HG02938 (cell line): Measurements from ENCODE around the gene RASGEF1B.
"Not testable (repeated sequence)": the region's sequence is repeated elsewhere in the genome, so short reads cannot be mapped to it uniquely, and the experiment has no call there.

Experiments used
- ATAC-seq: cut with Tn5 transposase; IDR thresholded peaks from one replicate; pipeline ENCODE4 v1.9.1; 2021; ENCODE audit warnings: mild to moderate bottlenecking, moderate library complexity; ENCODE audit not compliant: unreplicated experiment

The RASGEF1B gene

DNA sequence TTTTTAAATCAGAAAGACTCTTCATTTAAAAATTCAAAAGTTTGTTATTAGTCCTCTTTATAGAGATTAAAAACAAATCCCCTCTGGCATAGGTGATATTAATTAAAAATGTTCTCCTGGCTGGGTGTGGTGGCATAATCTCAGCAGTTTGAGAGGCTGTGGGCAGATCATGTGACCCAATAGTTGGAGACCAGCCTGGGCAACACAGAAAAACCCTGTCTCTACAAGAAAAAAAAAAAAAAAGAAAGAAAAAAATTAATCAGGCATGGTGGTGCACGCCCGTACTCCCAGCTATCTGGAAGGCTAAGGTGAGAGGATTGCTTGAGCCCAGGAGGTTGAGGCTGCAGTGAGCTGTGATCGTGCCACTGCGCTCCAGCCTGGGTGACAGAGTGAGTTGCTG is 38.9 kb downstream of the RASGEF1B start:
- no peak for ATAC-seq

DNA sequence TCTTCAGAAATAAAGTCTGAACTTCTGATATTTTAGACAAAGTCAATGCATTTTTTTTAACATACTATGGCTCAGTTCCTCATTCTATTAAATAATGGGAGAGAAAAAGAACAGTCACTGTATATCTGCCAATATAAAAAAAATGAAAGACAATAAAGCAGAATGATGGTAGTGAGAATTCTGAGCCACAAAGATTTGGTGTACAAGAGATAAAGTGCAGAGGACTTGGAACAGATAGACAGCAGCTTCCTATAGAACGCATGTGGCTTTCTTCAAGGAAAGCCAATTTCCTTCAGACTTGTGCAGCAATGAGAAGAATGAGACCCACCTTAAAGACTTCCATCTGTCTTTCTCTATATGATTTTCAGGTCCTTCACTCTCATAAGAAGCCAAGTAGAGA is 39.7 kb downstream of the RASGEF1B start:
- ATAC-seq: no peak

DNA sequence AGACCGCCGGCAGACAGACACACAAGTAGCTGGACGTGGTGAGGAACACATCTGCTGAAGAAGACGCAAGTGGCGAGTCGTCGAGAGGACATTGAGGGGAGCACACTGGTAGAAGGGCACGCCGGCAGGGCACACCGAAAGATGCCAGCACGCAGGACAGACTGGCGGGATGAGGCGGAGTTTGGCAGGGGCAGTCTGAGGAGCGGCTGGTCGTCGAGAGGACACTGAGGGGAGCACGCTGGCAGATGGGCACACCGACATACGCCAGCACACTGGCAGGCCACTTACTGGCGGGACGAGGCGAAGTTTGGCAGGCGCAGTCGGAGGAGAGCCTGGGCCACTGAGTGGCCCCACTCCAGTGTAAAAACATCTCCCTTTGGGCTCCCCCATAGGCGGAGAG is 42.1 kb downstream of the RASGEF1B start:
- ATAC-seq: no peak

DNA sequence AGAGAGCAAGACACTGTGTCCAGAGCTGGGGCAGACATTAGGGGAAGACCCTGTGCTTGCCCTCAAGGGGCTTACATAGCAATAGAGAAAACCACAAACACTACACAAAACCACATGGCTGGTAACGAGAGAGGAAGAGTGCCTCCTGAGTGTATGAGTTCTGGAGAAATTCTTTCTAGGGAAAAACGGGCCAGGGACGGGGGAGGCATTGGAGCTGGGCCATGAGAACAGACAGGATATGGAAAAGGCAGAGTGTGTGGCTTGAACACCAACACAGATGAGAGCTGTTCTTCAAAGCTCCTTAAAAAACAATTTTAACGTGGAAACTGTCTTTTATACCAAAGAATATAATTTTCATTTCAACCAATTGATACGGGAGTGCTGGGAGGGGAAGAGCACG is 42.7 kb downstream of the RASGEF1B start:
- ATAC-seq: no peak

DNA sequence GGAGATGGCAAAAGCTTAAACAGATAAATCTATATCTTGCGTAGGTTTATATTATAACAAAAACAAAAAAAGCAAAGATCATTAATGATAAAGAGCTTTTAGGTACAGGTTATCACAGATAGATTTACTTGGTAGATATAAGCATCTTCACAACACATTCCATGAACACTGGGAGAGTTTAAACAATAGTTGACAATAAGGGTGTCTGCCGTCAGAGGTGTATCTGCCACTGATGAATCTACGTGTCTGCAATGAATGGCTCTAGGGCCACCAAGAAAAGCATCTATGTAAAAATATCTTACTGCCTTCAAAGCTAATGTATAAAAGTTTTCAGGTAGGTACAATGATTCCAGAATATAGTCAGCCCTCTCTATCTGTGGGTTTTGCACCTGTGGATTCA is 43.7 kb downstream of the RASGEF1B start:
- ATAC-seq: no peak

DNA sequence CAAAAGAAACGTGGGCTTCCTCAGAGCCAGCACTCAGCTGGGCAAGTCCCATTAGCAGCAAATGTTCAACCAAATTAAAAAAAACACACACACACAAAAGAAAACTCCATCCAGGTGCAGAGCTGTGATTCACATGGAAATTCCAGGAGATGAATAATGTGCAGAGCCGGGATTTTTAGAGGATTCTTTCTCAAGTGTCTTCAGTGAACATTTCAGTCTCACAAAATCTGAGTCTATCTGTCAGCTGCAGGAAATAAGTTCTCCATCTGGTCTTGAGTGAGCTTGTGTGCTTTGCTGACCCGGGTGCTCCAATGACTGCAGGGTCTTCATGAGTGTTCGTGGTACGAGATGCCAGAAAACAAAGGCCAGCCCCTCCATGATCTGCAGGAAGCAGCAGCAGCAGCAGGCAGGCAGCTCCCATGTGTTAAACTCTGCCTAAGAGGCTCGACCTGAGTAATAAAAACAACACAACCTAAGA is 44.3 kb downstream of the RASGEF1B start:
- no peak for ATAC-seq

DNA sequence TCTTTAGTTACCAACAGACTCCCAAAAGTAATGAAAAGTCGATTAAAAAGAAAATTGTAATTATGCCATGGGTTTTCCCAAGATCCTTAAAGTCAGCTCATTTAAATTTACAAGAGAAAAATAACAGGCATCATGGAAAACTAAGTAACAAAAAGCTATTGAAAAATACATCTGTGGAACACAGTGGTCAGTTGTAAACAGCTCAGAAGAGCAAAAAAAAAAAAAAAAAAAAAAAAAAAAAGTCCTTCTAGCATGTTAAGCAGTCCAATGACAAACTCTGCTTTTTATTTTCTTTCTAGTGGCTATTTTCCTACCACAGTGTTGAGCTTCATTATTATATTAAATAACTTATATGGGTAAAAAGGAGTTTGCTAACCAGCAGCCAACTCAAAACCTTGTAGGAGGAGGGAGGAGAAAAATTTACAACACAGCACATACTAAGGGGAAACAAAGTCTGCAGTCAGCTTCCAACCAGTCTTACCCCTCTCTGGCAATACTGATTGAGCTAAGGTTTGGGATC is 44.9 kb downstream of the RASGEF1B start:
- ATAC-seq: no peak

DNA sequence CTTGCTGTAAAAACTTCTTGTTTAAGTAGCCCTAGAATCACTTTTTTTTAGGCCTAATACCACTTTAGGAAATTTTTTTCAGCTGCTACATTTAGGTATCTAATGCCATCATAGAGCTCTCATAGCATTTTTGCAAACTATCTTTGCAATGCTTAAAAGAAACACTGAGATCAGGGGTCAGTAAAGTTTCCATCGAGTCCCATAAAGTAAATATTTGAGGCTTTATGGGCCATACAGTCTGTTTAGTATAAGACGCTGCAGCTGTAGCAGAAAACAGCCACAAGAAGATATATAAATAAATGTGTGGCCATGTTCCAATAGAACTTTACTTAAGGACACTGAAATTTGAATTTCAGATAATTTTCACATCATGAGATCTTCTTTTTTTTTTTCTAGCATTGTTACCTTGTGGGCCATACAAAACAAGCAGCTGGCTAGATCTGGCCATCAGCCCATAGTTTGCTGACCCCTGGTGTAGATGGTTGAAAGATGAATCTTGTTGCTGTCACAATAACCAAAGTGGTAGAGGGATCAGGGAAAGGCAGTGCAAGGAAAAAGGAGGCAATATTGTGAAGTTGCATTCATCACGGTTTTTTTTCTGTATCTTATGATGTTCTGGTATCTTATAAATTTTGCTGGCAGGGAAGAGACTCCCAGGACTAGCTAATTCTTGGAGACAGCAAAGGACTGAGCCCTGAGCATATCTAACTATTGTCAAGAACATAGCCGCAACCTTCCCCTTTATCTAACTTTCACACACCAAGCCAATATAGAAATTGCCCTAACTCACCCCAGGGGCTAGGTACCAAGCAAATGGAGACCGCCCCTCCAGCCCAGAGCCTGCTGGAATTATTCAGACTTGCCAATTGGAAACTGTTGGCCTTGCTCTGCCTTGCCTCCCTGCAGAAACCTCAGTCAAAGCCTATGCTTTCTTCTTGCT is 46.6 kb downstream of the RASGEF1B start:
- ATAC-seq: no peak

DNA sequence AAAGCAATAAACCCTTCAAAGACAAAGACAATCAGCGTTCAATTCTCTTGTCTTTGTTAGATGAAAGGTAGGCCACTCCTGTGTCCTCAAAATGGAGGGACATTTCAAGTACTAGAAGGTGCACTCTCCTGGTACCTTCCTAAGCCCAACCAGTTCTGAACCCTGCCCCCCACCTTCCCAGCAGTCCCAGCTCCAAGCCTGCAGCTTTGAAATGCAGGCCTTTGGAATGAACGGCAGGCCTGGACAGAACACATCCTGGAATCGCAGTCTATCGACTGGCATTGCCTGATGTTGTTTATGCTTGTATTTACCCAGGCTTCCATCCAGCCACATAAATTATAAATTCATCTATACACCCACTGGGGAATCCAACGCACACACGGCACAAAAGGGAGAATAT is 47.4 kb downstream of the RASGEF1B start:
- no peak for ATAC-seq

DNA sequence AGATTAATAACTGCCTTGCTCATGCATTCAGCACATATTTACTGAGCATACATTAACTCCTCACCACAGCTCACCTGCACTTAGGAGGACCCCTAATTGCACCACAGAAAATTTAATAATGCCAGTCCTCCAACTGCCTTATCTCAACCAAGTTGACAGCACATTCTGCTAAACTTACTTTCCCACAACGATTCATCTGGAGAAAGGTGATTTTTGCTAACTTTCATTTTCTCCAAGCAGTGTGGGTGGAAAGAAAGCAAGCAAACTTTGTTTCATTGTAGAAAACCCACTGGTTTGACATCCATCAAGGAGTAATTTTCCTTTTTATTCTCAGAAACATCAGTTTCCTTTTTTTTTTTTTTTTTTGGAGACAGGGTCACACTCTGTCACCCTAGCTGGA is 49.1 kb downstream of the RASGEF1B start:
- ATAC-seq: no peak

DNA sequence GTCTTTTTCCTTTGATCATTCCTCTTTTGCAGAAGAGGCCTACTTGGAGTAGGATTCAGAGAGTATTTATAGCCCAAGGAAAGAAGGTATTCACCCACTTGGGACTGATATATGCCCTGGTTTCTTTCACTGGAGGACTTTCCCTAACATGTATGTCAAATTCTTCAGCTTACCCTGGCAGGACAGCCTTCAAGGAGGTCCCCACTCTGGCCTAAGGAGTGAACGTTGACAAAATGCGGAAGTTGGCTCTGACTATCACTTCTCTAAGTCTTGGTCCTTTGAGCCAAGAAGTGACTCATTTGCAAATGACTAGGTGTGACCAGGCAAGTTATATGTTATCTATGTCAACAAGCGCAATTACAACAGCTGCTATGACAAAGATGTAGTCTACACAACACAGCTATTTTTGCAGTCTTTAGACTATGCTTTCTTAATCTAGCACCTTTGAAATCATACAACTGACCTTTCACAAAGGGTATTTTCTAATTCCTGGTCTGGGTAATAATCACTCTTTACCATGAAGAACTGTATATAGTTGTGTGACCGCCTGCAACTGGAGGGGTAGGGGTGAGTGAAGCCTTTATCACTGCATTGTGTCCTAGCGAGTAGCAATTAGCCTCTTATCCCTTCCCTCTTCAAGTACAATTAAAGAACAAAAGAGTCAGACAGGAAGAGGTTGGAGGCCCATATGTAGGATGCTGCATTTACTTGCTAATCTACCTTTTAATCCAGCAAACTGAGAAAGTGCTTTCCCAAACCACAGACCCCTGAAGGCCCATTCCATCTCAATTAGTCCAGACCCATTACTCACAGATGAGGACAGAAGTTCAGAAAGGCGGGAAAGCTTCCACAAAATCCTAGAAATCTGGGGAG is 50.1 kb downstream of the RASGEF1B start:
- peak; percentile 100 for ATAC-seq

DNA sequence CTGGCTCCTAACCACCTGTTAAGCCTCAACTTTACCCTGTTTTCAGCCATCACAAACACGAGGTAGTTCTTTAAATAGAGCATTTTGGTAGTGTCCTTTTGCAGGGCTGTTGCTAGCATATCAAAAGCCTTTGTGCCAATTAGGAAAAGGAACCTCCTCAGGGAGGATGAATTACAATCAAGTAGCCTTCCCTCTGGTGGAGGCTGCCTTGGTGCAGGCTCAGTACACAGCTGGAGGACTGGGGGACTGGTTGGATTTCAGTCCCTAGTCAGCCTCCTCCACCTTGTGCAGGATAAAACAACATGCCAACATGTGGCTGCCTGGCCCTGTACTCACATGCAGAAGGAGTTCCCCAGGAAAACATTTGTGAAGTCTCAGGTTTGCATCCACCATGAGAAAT is 53.1 kb downstream of the RASGEF1B start:
- ATAC-seq: no peak

DNA sequence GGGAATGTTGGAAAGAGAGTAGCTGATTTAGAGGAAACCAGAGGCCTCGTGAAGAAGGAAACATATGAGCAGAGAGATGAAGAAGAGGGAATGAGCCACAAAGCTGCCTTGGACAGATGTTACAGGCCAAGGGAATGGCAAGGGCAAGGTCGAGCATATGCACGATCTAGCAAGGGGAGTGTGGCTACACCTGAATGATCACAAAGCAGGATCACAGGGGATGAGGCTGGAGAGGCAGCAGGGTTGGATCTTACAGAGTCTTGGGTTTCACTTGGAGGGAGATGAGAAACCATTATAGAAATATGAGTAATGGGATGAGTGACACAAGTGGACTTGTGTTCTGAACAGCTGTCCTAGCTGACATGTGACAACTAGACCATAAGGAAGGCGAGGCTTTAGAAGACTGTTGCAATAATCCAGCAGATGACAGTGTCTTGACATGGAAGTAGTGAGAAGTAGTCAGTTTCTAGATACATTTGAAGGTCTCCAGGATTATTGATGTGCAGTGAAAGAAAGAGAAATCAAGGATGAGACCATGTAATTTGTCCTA is 58.7 kb downstream of the RASGEF1B start:
- ATAC-seq: no peak

DNA sequence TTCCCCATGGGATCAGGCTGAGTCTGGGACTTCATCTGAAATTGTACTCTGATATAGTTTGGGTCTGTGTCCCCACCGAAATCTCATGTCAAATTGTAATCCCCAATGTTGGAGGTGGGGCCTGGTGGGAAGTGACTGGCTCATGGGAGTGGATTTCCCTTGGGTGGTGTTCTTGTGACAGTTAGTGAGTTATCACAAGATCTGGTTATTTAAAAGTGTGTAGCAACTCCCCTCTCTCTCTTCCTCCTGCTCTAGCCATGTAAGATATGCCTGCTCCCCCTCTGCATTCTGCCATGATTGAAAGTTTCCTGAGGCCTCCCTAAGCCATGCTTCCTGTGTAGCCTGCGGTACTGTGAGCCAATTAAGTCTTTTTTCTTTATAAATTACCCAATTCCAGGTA is 61.0 kb downstream of the RASGEF1B start:
- no peak for ATAC-seq

DNA sequence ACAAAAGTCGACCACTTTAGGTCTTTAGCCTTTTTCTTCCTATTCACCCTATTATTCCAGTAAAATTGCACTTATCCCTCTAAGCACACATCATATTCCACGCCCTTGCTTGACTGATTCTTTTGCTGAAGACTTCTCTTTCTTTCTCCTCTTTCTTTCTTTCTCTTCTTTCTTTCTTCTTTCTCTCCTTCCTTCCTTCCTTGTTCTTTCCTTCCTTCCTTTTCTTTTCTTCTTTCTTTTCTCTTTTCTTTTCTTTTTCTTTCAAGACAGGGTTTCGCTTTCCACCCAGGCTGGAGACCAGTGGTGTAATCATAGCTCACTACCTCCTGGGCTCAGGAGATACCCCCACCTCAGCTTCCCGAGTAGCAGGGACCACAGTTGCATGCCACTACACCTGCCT is 61.9 kb downstream of the RASGEF1B start:
- no peak for ATAC-seq

DNA sequence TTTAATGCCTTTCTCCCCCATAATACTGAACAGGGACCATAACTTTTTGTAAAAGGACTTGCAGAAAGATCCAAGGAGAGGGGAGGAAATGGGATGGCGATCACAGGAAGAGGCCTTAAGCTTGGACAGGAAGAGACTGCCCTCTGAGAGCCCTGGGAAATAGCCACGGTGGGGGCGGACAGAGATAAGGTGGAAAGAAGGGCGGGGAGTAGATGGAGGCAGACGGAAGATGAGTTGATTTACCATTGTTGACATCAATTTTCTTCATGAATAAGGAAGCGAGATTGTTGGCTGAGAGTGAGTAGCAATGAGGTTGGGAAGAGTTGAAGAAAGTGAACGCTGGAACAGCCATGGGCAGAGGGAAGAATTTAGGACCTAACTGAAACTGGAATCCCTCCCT is 63.4 kb downstream of the RASGEF1B start:
- no peak for ATAC-seq

DNA sequence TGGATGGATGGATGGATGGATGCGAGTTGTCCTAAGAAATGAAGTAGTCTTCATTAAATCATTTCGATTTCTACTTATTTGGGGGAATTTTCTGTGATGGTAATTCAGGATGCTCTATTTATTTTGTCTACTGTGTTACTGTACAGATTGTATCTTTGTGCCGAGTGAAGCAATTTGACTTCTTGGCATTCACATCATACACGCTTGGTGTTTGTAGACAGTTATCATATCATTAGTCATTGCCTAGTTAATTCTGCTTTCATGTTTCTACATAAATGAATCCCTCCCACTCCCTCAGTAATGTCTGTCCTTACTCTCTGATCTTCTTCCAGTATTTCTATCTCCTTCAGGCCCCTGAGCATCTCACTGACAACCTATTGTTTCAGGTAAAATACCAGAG is 64.0 kb downstream of the RASGEF1B start:
- ATAC-seq: no peak

DNA sequence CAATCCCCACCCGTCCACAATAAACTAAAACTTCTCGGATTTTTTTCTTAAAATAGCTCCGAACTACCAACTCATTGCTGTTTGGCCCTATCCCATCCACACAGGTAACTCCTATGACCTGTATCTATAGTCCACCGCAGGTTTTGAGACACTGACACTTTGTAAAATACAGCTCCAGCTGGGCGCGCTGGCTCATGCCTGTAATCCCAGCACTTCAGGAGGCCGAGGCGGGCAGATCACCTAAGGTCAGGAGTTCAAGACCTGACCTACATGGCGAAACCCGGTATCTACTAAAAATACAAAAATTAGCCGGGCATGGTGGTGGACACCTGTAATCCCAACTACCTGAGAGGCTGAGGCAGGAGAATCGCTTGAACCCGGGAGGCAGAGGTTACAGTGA is 65.2 kb downstream of the RASGEF1B start:
- ATAC-seq: not testable (repeated sequence)

DNA sequence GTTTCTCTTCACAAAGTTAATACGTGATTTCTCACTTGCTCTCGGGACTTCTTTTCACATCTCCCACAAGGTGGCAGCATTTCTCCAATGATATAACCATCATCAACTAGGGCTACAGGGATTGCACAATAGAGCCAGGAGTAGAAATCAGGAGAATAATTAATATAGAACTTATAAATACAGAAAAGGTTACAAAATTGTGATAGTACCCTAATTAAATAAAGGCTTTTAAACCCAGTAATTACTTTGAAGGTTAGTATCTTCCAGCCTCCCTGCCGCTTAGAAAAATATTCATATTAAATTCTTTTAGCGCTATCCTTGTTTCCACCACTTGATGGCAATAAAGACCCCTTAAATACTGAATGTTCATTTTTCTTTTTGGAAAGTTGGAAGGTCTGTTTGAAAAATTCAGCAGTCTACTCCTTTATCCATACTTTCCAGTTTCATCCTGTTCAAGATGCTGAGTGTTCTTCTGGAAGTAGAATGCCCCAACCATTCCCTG is 65.8 kb downstream of the RASGEF1B start:
- peak; percentile 79 for ATAC-seq

DNA sequence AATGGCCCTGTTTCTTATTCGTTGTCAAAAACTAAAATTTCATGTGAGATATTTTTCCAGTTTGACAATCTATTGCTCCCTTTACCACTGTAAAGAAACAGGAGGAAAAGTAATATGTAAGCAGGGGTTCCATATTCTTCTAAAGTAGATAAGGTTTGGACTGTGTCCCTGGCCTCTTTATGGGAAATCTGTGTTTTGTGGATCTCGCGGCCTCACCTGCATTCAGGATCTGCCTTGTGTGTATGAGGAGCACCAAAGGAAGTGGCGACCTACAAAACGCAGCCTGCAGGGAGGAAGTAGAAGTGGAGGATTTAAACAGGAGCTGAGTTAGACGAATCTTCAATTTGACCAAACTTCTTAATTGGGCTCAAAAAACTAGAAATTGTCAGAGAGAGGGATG is 67.0 kb downstream of the RASGEF1B start:
- ATAC-seq: no peak

DNA sequence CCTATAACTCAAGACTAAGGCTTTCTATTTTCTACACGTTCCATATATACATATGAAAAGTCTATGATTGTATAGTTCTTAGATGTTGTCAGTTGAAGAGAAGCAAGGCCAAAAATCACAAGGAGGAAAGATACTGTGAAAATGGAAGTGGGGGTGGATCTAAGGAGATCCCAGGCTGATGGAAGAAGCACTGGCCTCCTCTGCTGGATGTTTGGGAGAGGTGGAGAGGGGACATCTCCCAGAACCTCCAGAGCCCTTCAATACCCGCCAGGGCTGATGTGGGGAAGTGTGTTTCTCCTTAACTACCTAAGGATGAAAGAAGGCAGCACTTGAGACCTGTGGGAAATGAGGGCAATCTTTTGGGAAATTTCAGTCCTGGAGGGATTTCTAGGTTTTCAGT is 67.4 kb downstream of the RASGEF1B start:
- ATAC-seq: no peak
